ENCODE measurements around the gene CXCL17.

- TF ChIP-seq, protein P1, sequence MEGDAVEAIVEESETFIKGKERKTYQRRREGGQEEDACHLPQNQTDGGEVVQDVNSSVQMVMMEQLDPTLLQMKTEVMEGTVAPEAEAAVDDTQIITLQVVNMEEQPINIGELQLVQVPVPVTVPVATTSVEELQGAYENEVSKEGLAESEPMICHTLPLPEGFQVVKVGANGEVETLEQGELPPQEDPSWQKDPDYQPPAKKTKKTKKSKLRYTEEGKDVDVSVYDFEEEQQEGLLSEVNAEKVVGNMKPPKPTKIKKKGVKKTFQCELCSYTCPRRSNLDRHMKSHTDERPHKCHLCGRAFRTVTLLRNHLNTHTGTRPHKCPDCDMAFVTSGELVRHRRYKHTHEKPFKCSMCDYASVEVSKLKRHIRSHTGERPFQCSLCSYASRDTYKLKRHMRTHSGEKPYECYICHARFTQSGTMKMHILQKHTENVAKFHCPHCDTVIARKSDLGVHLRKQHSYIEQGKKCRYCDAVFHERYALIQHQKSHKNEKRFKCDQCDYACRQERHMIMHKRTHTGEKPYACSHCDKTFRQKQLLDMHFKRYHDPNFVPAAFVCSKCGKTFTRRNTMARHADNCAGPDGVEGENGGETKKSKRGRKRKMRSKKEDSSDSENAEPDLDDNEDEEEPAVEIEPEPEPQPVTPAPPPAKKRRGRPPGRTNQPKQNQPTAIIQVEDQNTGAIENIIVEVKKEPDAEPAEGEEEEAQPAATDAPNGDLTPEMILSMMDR (IDR thresholded peaks at IDR 0.05; ENCODE audit: borderline replicate concordance, extremely low read depth, low read length, poor library complexity, severe bottlenecking), result no peak
- TF ChIP-seq EZH2 (IDR thresholded peaks at IDR 0.05; ENCODE audit: borderline replicate concordance, low read depth, low read length, severe bottlenecking), result no peak
Measured at GRCh38 chr19:42406111-42406510, 36.6 kb downstream of the CXCL17 start.
